Measurements from ENCODE around the gene CBFA2T3. TPM values are rescaled to one million over a fixed set of nuclear protein-coding genes. Genes with fewer than 3 reads are reported as not detected.

Gene CBFA2T3
- polyA plus RNA-seq, 1 experiment = not detected

- no peak for TF ChIP-seq CTCF (IDR thresholded peaks at IDR 0.05; ENCODE audit: low read depth, low read length)
- Histone ChIP-seq H3K4me3 (ENCODE audit: low read depth, low read length) (no peak overlapping the region), H3K9me3 (ENCODE audit: control insufficient read depth, insufficient read depth, low read length) (peaks cover 14% of the 10 kb centered on the region), H3K27ac (ENCODE audit: low read depth, low read length) (no peak overlapping the region), H3K27me3 (ENCODE audit: control insufficient read depth, insufficient read depth, low read length) (peaks cover 32% of the 10 kb centered on the region)
- POLR2A ChIA-PET = no interaction called here
- DNase-seq (ENCODE audit: low read depth, low spot score) = no peak
- CTCF ChIA-PET = no interaction called here
These were observed 63.1 kb downstream of the CBFA2T3 start for GRCh38 chr16:88913870-88914269.

- Histone ChIP-seq H3K9me3 (ENCODE audit: control insufficient read depth, insufficient read depth, low read length) (peaks cover 14% of the 10 kb centered on the region), H3K27me3 (ENCODE audit: control insufficient read depth, insufficient read depth, low read length) (peaks cover 32% of the 10 kb centered on the region), H3K27ac (ENCODE audit: low read depth, low read length) (no peak overlapping the region), H3K4me3 (ENCODE audit: low read depth, low read length) (no peak overlapping the region)
- ChIA-PET CTCF (no interaction called here), POLR2A (no interaction called here)
- TF ChIP-seq CTCF (IDR thresholded peaks at IDR 0.05; ENCODE audit: low read depth, low read length) = no peak
- DNase-seq (ENCODE audit: low read depth, low spot score) = no peak
These were observed 63.9 kb downstream of the CBFA2T3 start for GRCh38 chr16:88913001-88913612.

GRCh38 chr16:88912556-88912955, 64.5 kb downstream of the CBFA2T3 start:
- ChIA-PET CTCF (no interaction called here), POLR2A (no interaction called here)
- TF ChIP-seq CTCF (IDR thresholded peaks at IDR 0.05; ENCODE audit: low read depth, low read length) = no peak
- Histone ChIP-seq H3K4me3 (ENCODE audit: low read depth, low read length) (no peak overlapping the region), H3K27me3 (ENCODE audit: control insufficient read depth, insufficient read depth, low read length) (peaks cover 31% of the 10 kb centered on the region), H3K27ac (ENCODE audit: low read depth, low read length) (no peak overlapping the region), H3K9me3 (ENCODE audit: control insufficient read depth, insufficient read depth, low read length) (peaks cover 14% of the 10 kb centered on the region)
- no peak for DNase-seq (ENCODE audit: low read depth, low spot score)

GRCh38 chr16:88911946-88912310, 65.1 kb downstream of the CBFA2T3 start:
- H3K27me3 ChIP-seq (ENCODE audit: control insufficient read depth, insufficient read depth, low read length) = peaks cover 27% of the 10 kb centered on the region
- H3K4me3 ChIP-seq (ENCODE audit: low read depth, low read length) = no peak overlapping the region
- ChIA-PET CTCF (no interaction called here), POLR2A (interaction anchor here (0.6 kb wide), 1 partner anchor 161 kb away, joined by 6 read pairs; no protein-coding TSS in a partner anchor)
- H3K27ac ChIP-seq (ENCODE audit: low read depth, low read length) = no peak overlapping the region
- peaks cover 14% of the 10 kb centered on the region for H3K9me3 ChIP-seq (ENCODE audit: control insufficient read depth, insufficient read depth, low read length)
- no peak for TF ChIP-seq CTCF (IDR thresholded peaks at IDR 0.05; ENCODE audit: low read depth, low read length)
- no peak for DNase-seq (ENCODE audit: low read depth, low spot score)

GRCh38 chr16:88911136-88911945, 65.7 kb downstream of the CBFA2T3 start:
- no peak overlapping the region for H3K27ac ChIP-seq (ENCODE audit: low read depth, low read length)
- DNase-seq (ENCODE audit: low read depth, low spot score) = no peak
- H3K27me3 ChIP-seq (ENCODE audit: control insufficient read depth, insufficient read depth, low read length) = peaks cover 27% of the 10 kb centered on the region
- H3K9me3 ChIP-seq (ENCODE audit: control insufficient read depth, insufficient read depth, low read length) = peaks cover 14% of the 10 kb centered on the region
- H3K4me3 ChIP-seq (ENCODE audit: low read depth, low read length) = no peak overlapping the region
- ChIA-PET CTCF (no interaction called here), POLR2A (interaction anchor here (0.6 kb wide), 1 partner anchor 162 kb away, joined by 6 read pairs; no protein-coding TSS in a partner anchor)
- no peak for TF ChIP-seq CTCF (IDR thresholded peaks at IDR 0.05; ENCODE audit: low read depth, low read length)

Measured in AG04450 (cell line).